Psoas muscle (tissue), 8 donors: ENCODE data around the gene CUX1. TPM values are rescaled to one million over a fixed set of nuclear protein-coding genes. Genes with fewer than 3 reads are reported as not detected.
A peak's percentile ranks its signal among the peaks of the same experiment; 100 is the strongest.

Experiments
- ATAC-seq, 4 donors: fragments of 200-7000 bp; cut with Tn5 transposase; one replicate each; pipeline ENCODE4 v1.9.1; 2020; ENCODE audit warnings: moderate library complexity in 3 of 4, mild to moderate bottlenecking in 2 of 4
- DNase-seq, 2 donors: peaks; one replicate each; pipeline ENCODE4 v3.0.0-alpha.2; 2020
- H3K27ac ChIP-seq: fragments of 200-600 bp; one replicate; pipeline ENCODE4 v1.8.0; 2022
- H3K27me3 ChIP-seq, 3 donors: fragments of 200-600 bp in 1 of 3; one replicate each; pipeline versions ENCODE4 v1.6.1 to v1.8.0; 2013 to 2022; ENCODE audit warnings: low read length in 2 of 3, mild to moderate bottlenecking in 2 of 3, moderate library complexity in 1 of 3; ENCODE audit not compliant: insufficient read depth in 3 of 3
- H3K36me3 ChIP-seq, 2 donors: fragments of 200-600 bp in 1 of 2; one replicate each; pipeline versions ENCODE4 v1.6.1 to v1.8.0; 2013 to 2022; ENCODE audit warnings: low read depth in 1 of 2, mild to moderate bottlenecking in 1 of 2, moderate library complexity in 1 of 2; ENCODE audit not compliant: insufficient read depth in 1 of 2
- H3K4me1 ChIP-seq: fragments of 200-600 bp; one replicate; pipeline ENCODE4 v1.8.0; 2022
- H3K4me3 ChIP-seq: fragments of 200-600 bp; one replicate; pipeline ENCODE4 v1.8.0; 2022; ENCODE audit warnings: mild to moderate bottlenecking
- H3K9me3 ChIP-seq: fragments of 200-600 bp; one replicate; pipeline ENCODE4 v1.8.0; 2022
- WGBS, 3 donors: extraction: QIAGEN DNeasy Blood & Tissue Kit; methylation state at CpG; one replicate each; pipeline versions ENCODE4 v1.1.6 to v1.1.7; 2013; 5-methylcytosine and 5-hydroxymethylcytosine counted together
- intact Hi-C, 2 donors: fragments of 100-400 bp; cut with DNase I; formaldehyde crosslinking; loops; one replicate each; pipeline versions ENCODE4 v1.11.0 to v1.14.2; 2022
- polyA plus RNA-seq, 3 donors: library from polyadenylated mRNA; stranded (reverse); fragments of 200-250 nt; gene quantifications; one replicate each; pipeline ENCODE4 v1.2.3, GENCODE V29; 2013
- total RNA-seq, 4 donors: library from RNA; stranded (reverse); fragmentation: NEBNext Ultra II Directional in 2 of 4; extraction: Animal tissue kit (Norgen Biotek cat#: 25700) in 2 of 4; gene quantifications; one replicate each; pipeline versions ENCODE4 v1.2.1 to v1.2.4, GENCODE V29; 2021 to 2023
- TF ChIP-seq, protein P1 (sequence below): fragments of 200-600 bp; IDR thresholded peaks from one replicate; pipeline ENCODE4 v1.8.0; 2022; ENCODE audit warnings: antibody characterized with exemption
- donor health status: healthy with polysubstance abuse.
- donor health status: DM: no; HTN: no; CAD: no; lungs with moderate emphysema.
- donor health status: Bipolar disorder and iron deficiency.
- donor health status: healthy.
- donor health status: DM: yes; HTN: yes; CAD: no.
- donor health status: DM: no; HTN: no; CAD: no.
- donor health status: DM: no; HTN: no; CAD: no.
- donor health status: DM: yes; HTN: yes; CAD: no.

Gene CUX1
- total and polyA plus RNA-seq, 7 donors, result 12.5 to 95.6 (median 72.4) TPM

DNA sequence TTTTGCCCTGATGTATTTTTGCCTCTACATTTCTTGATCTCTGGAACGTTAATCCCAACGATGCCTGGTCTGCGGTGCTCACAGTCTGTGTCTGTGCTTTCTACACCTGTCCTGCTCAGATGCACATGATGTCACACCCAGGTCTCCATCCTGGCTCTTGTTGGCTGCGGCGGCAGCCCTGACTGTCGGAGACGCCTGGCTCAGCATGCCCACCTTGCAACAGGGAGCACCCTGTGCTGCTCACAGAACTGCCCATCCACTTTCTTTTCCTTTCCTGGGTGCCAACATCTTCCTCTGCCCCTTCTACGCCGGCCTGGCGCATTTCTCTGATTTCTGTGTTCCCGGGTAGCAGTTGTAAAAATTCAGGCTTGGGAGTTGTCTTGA, 106.2 kb downstream of the CUX1 start:
- DNase-seq, result no peak
- Histone ChIP-seq H3K9me3 (no peaks in the 10 kb centered on the region), H3K4me1 (peaks cover 31% of the 10 kb centered on the region), H3K36me3 (no peaks in the 10 kb centered on the region), H3K27me3 (no peaks in the 10 kb centered on the region), H3K27ac (peak overlapping the region; percentile 87), H3K4me3 (peak overlapping the region; percentile 39)
- 72 to 85% (median 75%) methylated on average over 11 of the region's 11 CpGs for WGBS, 3 donors
- intact Hi-C loops, result no loop called here
- TF ChIP-seq, protein P1, sequence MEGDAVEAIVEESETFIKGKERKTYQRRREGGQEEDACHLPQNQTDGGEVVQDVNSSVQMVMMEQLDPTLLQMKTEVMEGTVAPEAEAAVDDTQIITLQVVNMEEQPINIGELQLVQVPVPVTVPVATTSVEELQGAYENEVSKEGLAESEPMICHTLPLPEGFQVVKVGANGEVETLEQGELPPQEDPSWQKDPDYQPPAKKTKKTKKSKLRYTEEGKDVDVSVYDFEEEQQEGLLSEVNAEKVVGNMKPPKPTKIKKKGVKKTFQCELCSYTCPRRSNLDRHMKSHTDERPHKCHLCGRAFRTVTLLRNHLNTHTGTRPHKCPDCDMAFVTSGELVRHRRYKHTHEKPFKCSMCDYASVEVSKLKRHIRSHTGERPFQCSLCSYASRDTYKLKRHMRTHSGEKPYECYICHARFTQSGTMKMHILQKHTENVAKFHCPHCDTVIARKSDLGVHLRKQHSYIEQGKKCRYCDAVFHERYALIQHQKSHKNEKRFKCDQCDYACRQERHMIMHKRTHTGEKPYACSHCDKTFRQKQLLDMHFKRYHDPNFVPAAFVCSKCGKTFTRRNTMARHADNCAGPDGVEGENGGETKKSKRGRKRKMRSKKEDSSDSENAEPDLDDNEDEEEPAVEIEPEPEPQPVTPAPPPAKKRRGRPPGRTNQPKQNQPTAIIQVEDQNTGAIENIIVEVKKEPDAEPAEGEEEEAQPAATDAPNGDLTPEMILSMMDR, result no peak
- peak in 3 of 4 donors; percentile 41 to 44 (median 44) for ATAC-seq

DNA sequence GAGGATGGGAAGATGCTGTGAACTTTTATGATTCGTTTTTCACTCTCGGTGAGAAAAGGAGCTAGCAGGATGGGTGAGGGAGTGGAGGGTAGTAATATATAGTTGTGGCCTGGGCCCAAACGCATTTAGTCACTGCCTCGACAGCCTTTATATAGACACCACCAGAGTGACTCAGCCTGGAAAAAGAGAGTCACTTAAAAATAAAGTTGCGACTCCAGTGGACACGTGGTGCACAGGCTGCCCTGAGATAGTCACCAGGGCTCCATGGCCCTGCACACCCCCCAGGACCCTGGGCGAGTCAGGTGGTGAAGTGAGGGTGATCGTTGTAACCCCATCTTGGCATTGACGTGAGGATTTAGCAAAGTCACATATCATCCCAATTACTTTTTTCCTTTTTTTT, 106.7 kb downstream of the CUX1 start:
- H3K27me3 ChIP-seq, result no peaks in the 10 kb centered on the region
- intact Hi-C loops, result no loop called here
- ATAC-seq, result peak; percentile 95 to 98 (median 97)
- WGBS, 3 donors, result 39 to 46% (median 45%) methylated on average over 9 of the region's 9 CpGs
- peak overlapping the region; percentile 87 for H3K27ac ChIP-seq
- no peaks in the 10 kb centered on the region for H3K36me3 ChIP-seq
- DNase-seq, result peak in 1 of 2 donors; percentile 77
- no peaks in the 10 kb centered on the region for H3K9me3 ChIP-seq
- H3K4me3 ChIP-seq, result peak overlapping the region; percentile 39
- H3K4me1 ChIP-seq, result peaks cover 31% of the 10 kb centered on the region
- TF ChIP-seq, protein P1, result no peak

DNA sequence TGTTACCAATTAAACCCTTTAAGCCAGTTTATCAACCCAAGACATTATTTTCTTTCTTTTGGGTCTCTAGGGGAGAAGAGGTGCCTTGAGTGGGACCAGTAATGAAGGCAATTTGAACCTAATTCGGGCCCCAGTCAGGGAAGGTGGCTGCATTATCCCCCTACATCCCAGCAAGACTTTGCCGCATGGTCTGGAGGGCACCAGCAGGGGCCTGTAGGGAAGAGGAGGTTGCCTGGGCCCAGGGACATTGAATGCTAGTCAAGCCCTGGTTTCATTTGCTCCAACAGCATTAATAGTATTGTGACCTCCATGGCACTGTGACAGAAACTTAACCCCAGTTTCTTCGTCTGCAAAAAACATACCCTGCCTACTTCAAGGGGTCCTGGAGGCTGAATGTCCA, 108.8 kb downstream of the CUX1 start:
- Histone ChIP-seq H3K4me1 (peaks cover 31% of the 10 kb centered on the region), H3K9me3 (peaks cover 5% of the 10 kb centered on the region), H3K36me3 (no peaks in the 10 kb centered on the region), H3K4me3 (no peak overlapping the region), H3K27me3 (no peaks in the 10 kb centered on the region), H3K27ac (no peak overlapping the region)
- DNase-seq, result no peak
- WGBS, 3 donors, result 79 to 92% (median 82%) methylated on average over 3 of the region's 3 CpGs
- no peak for ATAC-seq
- TF ChIP-seq, protein P1, result no peak
- intact Hi-C loops, result no loop called here

DNA sequence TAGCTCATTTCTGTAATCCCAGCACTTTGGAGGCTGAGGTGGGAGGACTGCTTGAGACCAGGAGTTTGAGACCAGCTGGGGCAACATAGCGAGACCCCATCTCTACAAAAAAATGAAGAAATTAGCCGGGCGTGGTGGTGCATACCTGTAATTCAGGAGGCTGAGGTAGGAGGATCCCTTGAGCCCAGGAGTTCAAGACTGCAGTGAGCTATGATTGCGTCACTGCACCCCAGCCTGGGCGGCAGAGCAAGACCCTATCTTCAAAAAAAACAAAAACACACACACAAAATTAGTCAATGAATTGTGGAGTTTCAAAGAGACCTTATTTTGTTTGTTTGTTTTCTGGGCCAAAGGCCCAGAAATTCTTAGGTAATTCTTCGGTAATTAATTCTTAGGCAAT, 110.0 kb downstream of the CUX1 start:
- TF ChIP-seq, protein P1, result no peak
- Histone ChIP-seq H3K4me1 (peaks cover 31% of the 10 kb centered on the region), H3K9me3 (peaks cover 5% of the 10 kb centered on the region), H3K27me3 (no peaks in the 10 kb centered on the region), H3K36me3 (no peaks in the 10 kb centered on the region), H3K4me3 (peak overlapping the region; percentile 31), H3K27ac (peak overlapping the region; percentile 58)
- no peak for ATAC-seq
- WGBS, 3 donors, result 90 to 93% (median 93%) methylated on average over 6 of the region's 6 CpGs
- intact Hi-C loops, result no loop called here
- no peak for DNase-seq

DNA sequence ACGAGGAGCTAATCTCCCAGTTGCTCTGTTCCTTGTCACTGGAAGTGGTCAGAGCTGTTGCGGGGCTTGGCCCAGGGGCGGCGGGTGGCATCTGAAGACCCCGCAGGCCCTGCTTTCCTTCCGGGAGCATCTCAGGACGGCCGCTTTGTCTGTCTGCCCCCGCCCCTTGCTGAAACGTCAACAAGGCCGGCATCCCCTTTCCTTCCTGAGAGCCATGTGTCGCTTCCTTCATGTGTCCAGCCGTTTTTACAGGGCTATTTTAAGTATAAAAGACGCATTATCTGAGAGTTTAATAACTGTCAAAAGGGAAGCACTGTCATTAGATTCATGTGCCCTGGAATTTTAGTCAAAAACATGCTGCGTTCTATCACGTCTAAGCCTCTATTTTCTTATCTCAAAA, 110.4 kb downstream of the CUX1 start:
- no peak for ATAC-seq
- 57 to 62% (median 61%) methylated on average over 16 of the region's 16 CpGs for WGBS, 3 donors

More for the DNA sequence above, 110.4 kb downstream of the CUX1 start:
- no peaks in the 10 kb centered on the region for H3K27me3 ChIP-seq
- TF ChIP-seq, protein P1, result no peak
- H3K9me3 ChIP-seq, result peaks cover 5% of the 10 kb centered on the region
- H3K4me1 ChIP-seq, result peaks cover 29% of the 10 kb centered on the region
- intact Hi-C loops, result no loop called here
- DNase-seq, result no peak
- peak overlapping the region; percentile 58 for H3K27ac ChIP-seq
- no peaks in the 10 kb centered on the region for H3K36me3 ChIP-seq
- H3K4me3 ChIP-seq, result peak overlapping the region; percentile 31
